Measurements from ENCODE around the gene BTN2A1.
"Not testable (repeated sequence)": the region's sequence is repeated elsewhere in the genome, so short reads cannot be mapped to it uniquely, and the experiment has no call there.

The BTN2A1 gene

GRCh38 chr6:26493258-26493657, 35.5 kb downstream of the BTN2A1 start:
- no peak for DNase-seq (ENCODE audit: low read depth in 2 of 2)

GRCh38 chr6:26494117-26494516, 36.4 kb downstream of the BTN2A1 start:
- no peak for DNase-seq (ENCODE audit: low read depth in 2 of 2)

- no peak for DNase-seq (ENCODE audit: low read depth in 2 of 2)
Observed at GRCh38 chr6:26495281-26495680, 37.5 kb downstream of the BTN2A1 start.

- no peak for DNase-seq (ENCODE audit: low read depth in 2 of 2)
Observed at GRCh38 chr6:26497610-26498009, 39.9 kb downstream of the BTN2A1 start.

GRCh38 chr6:26500102-26500501, 42.3 kb downstream of the BTN2A1 start, which contains the start of gene BTN1A1:
BTN1A1 (plus strand) TSS chr6:26500303; CDS start chr6:26501287, 984 bp downstream.
- DNase-seq (ENCODE audit: low read depth in 2 of 2) = no peak

- DNase-seq (ENCODE audit: low read depth in 2 of 2) = no peak
Observed at GRCh38 chr6:26501482-26501986, 43.8 kb downstream of the BTN2A1 start.

- no peak for DNase-seq (ENCODE audit: low read depth in 2 of 2)
Observed at GRCh38 chr6:26502165-26502564, 44.4 kb downstream of the BTN2A1 start.

GRCh38 chr6:26502626-26503025, 44.9 kb downstream of the BTN2A1 start:
- no peak for DNase-seq (ENCODE audit: low read depth in 2 of 2)

GRCh38 chr6:26507658-26508057, 49.9 kb downstream of the BTN2A1 start:
- DNase-seq (ENCODE audit: low read depth in 2 of 2) = no peak

GRCh38 chr6:26511033-26511432, 53.3 kb downstream of the BTN2A1 start:
- DNase-seq (ENCODE audit: low read depth in 2 of 2) = not testable (repeated sequence)

GRCh38 chr6:26514984-26515383, 57.2 kb downstream of the BTN2A1 start:
- no peak for DNase-seq (ENCODE audit: low read depth in 2 of 2)

- no peak for DNase-seq (ENCODE audit: low read depth in 2 of 2)
Observed at GRCh38 chr6:26516481-26517427, 59.0 kb downstream of the BTN2A1 start.

Measured in activated CD8-positive, alpha-beta memory T cell treated with anti-CD3 and anti-CD28 coated beads for 4 hours (primary cell).